Endothelial cell (in vitro differentiated cells): ENCODE measurements around the gene RNF40. TPM values are rescaled to one million over a fixed set of nuclear protein-coding genes. Genes with fewer than 3 reads are reported as not detected.

Source experiments
- DNase-seq: peaks from one replicate; pipeline ENCODE4 v3.0.0; 2021; ENCODE audit warnings: low spot score
- H3K27ac Mint-ChIP-seq: one replicate; pipeline ENCODE4 v1.8.0; 2021; ENCODE audit warnings: mixed read lengths, inconsistent platforms; ENCODE audit not compliant: unreplicated experiment
- H3K27me3 Mint-ChIP-seq: one replicate; pipeline ENCODE4 v1.8.0; 2021; ENCODE audit warnings: mild to moderate bottlenecking, moderate library complexity, mixed read lengths, inconsistent platforms; ENCODE audit not compliant: unreplicated experiment
- H3K36me3 Mint-ChIP-seq: one replicate; pipeline ENCODE4 v1.8.0; 2021; ENCODE audit warnings: mild to moderate bottlenecking, low read depth, mixed read lengths, inconsistent platforms; ENCODE audit not compliant: unreplicated experiment
- H3K4me1 Mint-ChIP-seq: one replicate; pipeline ENCODE4 v1.8.0; 2021; ENCODE audit warnings: mild to moderate bottlenecking, mixed read lengths, inconsistent platforms; ENCODE audit not compliant: unreplicated experiment
- H3K4me3 Mint-ChIP-seq: one replicate; pipeline ENCODE4 v1.8.0; 2021; ENCODE audit warnings: mild to moderate bottlenecking, mixed read lengths, inconsistent platforms; ENCODE audit not compliant: unreplicated experiment
- H3K9me3 Mint-ChIP-seq: one replicate; pipeline ENCODE4 v1.8.0; 2021; ENCODE audit warnings: mixed read lengths, inconsistent platforms; ENCODE audit not compliant: unreplicated experiment
- total RNA-seq: library from RNA; stranded (reverse); fragmentation: NEBNext Ultra II Directional; extraction: Animal tissue kit (Norgen Biotek cat#: 25700); gene quantifications from one replicate; pipeline ENCODE4 v1.2.1, GENCODE V29; 2021; ENCODE audit not compliant: unreplicated experiment
- TF ChIP-seq, protein P1 (sequence below): fragments of 200-600 bp; sonication (generic); IDR thresholded peaks from one replicate; pipeline ENCODE4 v1.5.0; 2021; ENCODE audit warnings: antibody characterized with exemption; ENCODE audit not compliant: unreplicated experiment

The RNF40 gene
- total RNA-seq, 1 donor from 2014 or later: 108 TPM

DNA sequence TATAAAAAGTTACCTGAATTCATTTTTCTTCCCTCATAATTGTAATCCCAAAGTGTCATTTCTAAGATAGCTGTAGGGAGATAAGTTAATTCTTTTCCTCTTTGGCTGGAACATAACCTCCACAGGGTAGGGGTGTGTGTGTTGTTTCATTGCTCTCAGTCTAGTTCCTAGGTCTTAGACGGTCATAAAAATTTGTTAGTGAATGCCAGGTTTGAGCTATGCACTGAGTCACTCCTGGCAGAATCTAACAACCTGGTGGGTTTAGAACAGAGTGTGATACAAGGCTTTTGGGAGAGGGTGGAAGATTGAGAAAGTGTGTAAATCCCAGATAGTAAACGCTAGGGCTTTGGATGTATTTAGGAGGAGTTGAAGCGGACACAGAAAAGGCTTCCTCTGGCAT lies 14.8 kb upstream of the RNF40 start:
- H3K27me3 Mint-ChIP-seq: peaks cover 6% of the 10 kb centered on the region
- TF ChIP-seq, protein P1, sequence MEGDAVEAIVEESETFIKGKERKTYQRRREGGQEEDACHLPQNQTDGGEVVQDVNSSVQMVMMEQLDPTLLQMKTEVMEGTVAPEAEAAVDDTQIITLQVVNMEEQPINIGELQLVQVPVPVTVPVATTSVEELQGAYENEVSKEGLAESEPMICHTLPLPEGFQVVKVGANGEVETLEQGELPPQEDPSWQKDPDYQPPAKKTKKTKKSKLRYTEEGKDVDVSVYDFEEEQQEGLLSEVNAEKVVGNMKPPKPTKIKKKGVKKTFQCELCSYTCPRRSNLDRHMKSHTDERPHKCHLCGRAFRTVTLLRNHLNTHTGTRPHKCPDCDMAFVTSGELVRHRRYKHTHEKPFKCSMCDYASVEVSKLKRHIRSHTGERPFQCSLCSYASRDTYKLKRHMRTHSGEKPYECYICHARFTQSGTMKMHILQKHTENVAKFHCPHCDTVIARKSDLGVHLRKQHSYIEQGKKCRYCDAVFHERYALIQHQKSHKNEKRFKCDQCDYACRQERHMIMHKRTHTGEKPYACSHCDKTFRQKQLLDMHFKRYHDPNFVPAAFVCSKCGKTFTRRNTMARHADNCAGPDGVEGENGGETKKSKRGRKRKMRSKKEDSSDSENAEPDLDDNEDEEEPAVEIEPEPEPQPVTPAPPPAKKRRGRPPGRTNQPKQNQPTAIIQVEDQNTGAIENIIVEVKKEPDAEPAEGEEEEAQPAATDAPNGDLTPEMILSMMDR: no peak
- DNase-seq: no peak
- peaks cover 12% of the 10 kb centered on the region for H3K4me1 Mint-ChIP-seq
- peaks cover 27% of the 10 kb centered on the region for H3K36me3 Mint-ChIP-seq
- no peaks in the 10 kb centered on the region for H3K9me3 Mint-ChIP-seq
- peak overlapping the region; percentile 88 for H3K4me3 Mint-ChIP-seq
- peak overlapping the region; percentile 79 for H3K27ac Mint-ChIP-seq

DNA sequence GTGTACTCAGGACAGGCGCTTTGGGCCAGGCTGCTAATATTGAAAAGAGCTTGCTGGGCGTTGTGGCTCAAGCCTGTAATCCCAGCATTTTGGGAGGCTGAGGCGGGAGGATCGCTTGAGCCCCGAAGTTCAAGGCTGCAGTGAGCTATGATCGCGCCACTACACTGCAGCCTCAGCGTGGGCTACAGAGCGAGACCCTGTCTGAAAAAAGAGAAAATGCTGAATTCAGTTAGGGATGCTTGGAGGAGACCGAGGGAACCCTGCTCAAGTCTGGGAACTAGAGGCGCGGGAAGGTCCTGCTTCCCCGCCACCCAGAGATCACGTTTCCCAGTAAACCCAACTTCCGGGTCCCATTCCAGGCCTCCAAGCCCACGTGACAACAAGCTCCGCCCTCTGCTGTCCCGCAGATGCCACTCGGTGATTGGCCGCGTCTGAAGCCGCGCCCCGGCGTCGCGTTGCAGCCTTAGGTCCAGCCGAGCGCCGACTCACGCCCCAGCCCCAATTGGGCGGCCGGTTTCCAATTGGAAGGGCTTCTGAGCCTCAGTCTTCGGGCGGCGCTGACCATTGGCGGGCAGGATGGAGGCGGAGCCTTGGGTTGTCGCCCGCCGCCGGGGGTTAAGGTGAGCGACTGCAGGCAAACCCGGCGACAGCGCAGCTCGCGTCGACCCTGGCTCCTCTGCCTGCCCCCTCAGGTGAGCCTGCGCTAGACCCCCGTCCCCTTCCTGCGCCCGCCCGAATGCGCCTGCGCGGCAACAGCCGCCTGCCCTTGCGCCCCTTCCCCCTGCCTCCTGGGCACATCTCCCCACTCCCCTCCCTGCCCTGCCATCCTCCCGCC lies 14.1 kb upstream of the RNF40 start, which contains the start of gene PHKG2:
PHKG2 (plus strand) TSS at position 627 of the 835 bp plus-strand sequence. CDS start 396 bp downstream, outside the sequence.
- H3K4me1 Mint-ChIP-seq: peaks cover 12% of the 10 kb centered on the region
- peak within 1 kb of the TSS; percentile 79 for H3K27ac Mint-ChIP-seq
- peaks cover 6% of the 10 kb centered on the region for H3K27me3 Mint-ChIP-seq
- peak; percentile 98 for DNase-seq
- H3K9me3 Mint-ChIP-seq: no peaks in the 10 kb centered on the region
- H3K4me3 Mint-ChIP-seq: peak within 1 kb of the TSS; percentile 98
- TF ChIP-seq, protein P1: no peak
- H3K36me3 Mint-ChIP-seq: peaks cover 26% of the 10 kb centered on the region

DNA sequence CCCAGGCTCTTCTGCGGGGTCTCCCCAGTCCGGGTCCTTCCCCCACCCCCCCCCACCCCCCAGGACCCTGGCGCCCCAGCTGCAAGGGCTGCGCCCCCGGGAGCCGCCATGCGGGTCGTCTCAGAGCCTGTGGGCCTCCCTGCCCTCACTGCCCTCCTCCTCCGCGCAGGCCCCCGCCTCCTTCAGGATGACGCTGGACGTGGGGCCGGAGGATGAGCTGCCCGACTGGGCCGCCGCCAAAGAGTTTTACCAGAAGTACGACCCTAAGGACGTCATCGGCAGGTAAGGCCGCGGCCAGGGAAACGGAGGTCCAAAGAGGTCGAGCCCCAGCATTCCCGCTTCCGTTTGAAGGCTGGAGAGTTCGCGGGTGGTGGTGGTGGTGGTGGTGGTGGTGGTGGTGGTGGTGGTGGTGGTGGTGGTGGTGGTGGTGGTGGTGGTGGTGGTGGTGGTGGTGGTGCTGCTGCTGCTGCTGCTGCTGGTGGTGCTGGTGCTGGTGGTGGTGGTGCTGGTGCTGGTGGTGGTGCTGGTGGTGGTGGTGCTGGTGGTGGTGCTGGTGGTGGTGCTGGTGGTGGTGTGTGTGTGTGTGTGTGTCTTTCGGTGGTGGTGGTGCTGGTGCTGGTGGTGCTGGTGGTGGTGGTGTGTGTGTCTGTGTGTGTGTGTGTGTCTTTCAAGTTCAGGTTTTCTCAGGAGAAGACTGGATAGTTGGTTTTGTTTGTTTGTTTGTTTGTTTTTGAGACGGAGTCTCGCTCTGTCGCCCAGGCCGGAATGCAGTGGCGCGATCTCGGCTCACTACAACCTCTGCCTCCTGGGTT lies 13.3 kb upstream of the RNF40 start:
- Mint-ChIP-seq H3K27ac (peak overlapping the region; percentile 67), H3K27me3 (peaks cover 6% of the 10 kb centered on the region), H3K4me1 (peaks cover 12% of the 10 kb centered on the region), H3K9me3 (no peaks in the 10 kb centered on the region), H3K36me3 (peaks cover 24% of the 10 kb centered on the region), H3K4me3 (peak overlapping the region; percentile 98)
- TF ChIP-seq, protein P1: no peak
- peak; percentile 56 for DNase-seq

DNA sequence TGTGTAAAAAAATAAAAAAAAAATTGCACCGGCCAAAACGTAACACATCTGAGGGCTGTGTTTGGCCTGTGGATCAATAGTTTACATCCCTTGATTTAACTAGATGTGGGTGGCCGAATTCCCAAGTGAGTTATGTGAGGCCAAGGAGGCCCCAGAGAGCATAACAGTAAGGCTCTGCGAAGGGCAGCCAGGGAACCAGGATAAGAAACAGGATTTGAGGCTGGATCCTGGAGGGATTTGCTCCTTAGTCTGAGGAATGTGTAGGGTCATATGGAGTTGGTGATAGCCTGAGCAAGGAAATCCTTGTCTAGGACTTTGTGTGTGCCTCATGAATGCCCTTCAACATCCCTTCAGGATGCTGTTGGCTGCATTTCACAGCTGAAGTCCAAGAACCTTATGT lies 11.9 kb upstream of the RNF40 start:
- H3K27me3 Mint-ChIP-seq: peaks cover 5% of the 10 kb centered on the region

More for the DNA sequence above, 11.9 kb upstream of the RNF40 start:
- H3K36me3 Mint-ChIP-seq: peaks cover 28% of the 10 kb centered on the region
- peaks cover 12% of the 10 kb centered on the region for H3K4me1 Mint-ChIP-seq
- H3K27ac Mint-ChIP-seq: no peak overlapping the region
- H3K9me3 Mint-ChIP-seq: no peaks in the 10 kb centered on the region
- TF ChIP-seq, protein P1: no peak
- peak overlapping the region; percentile 98 for H3K4me3 Mint-ChIP-seq
- no peak for DNase-seq
